H9 (cell line): ENCODE results near the gene SELENOS. TPM values are rescaled to one million over a fixed set of nuclear protein-coding genes. Genes with fewer than 3 reads are reported as not detected.

ENCODE experiments used
- DNase-seq: peaks from one replicate; pipeline ENCODE4 v3.0.0-alpha.2; 2017
- H2AFZ ChIP-seq: one replicate; pipeline ENCODE4 v1.6.1; 2013; ENCODE audit warnings: mild to moderate bottlenecking, low read length, control low read depth, moderate library complexity
- H2AK5ac ChIP-seq: 2 replicates; pipeline ENCODE4 v1.6.1; 2013; ENCODE audit warnings: low read length, control low read depth, mixed read lengths; ENCODE audit not compliant: insufficient read length
- H2BK120ac ChIP-seq: one replicate; pipeline ENCODE4 v1.6.1; 2013; ENCODE audit warnings: low read depth, mild to moderate bottlenecking, low read length, control low read depth, inconsistent platforms; ENCODE audit not compliant: poor library complexity, severe bottlenecking
- H2BK12ac ChIP-seq: 2 replicates; pipeline ENCODE4 v1.6.1; 2013; ENCODE audit warnings: low read length, control low read depth, mixed read lengths, low read depth; ENCODE audit not compliant: insufficient read length
- H2BK15ac ChIP-seq: 2 replicates; pipeline ENCODE4 v1.6.1; 2013; ENCODE audit warnings: low read depth, low read length, control low read depth
- H2BK20ac ChIP-seq: one replicate; pipeline ENCODE4 v1.6.1; 2013; ENCODE audit warnings: low read depth, mild to moderate bottlenecking, low read length, control low read depth, inconsistent platforms; ENCODE audit not compliant: poor library complexity, severe bottlenecking
- H2BK5ac ChIP-seq: 2 replicates; pipeline ENCODE4 v1.6.1; 2013; ENCODE audit warnings: low read length, control low read depth, mixed read lengths; ENCODE audit not compliant: insufficient read length
- H3K14ac ChIP-seq: 2 replicates; pipeline ENCODE4 v1.6.1; 2013; ENCODE audit warnings: low read length, control low read depth; ENCODE audit not compliant: insufficient read depth
- H3K18ac ChIP-seq: 2 replicates; pipeline ENCODE4 v1.6.1; 2013; ENCODE audit warnings: low read depth, mild to moderate bottlenecking, mixed read lengths, low read length, control low read depth; ENCODE audit not compliant: insufficient read length
- H3K23ac ChIP-seq: 2 replicates; pipeline ENCODE4 v1.6.1; 2013; ENCODE audit warnings: low read length, control low read depth, mixed read lengths, low read depth; ENCODE audit not compliant: insufficient read length
- H3K23me2 ChIP-seq: 2 replicates; pipeline ENCODE4 v1.6.1; 2013; ENCODE audit warnings: low read depth, mild to moderate bottlenecking, mixed read lengths, low read length, control low read depth; ENCODE audit not compliant: insufficient read length, poor library complexity, severe bottlenecking
- H3K27ac ChIP-seq: 2 replicates; pipeline ENCODE4 v1.5.1; 2013; ENCODE audit warnings: low read length, control low read depth, mixed read lengths, low read depth; ENCODE audit not compliant: insufficient read length
- H3K27me3 ChIP-seq: 2 replicates; pipeline ENCODE4 v1.6.1; 2013; ENCODE audit warnings: low read length, control low read depth, inconsistent platforms; ENCODE audit not compliant: insufficient read depth
- H3K4ac ChIP-seq: 2 replicates; pipeline ENCODE4 v1.6.1; 2013; ENCODE audit warnings: low read depth, mild to moderate bottlenecking, control low read depth, inconsistent platforms, low read length, moderate library complexity
- H3K4me1 ChIP-seq: 2 replicates; pipeline ENCODE4 v1.6.1; 2013; ENCODE audit warnings: low read length, control low read depth, inconsistent platforms; ENCODE audit not compliant: insufficient read depth
- H3K4me2 ChIP-seq: 2 replicates; pipeline ENCODE4 v1.6.1; 2013; ENCODE audit warnings: low read length, control low read depth, mixed read lengths; ENCODE audit not compliant: insufficient read length, insufficient read depth
- H3K56ac ChIP-seq: 2 replicates; pipeline ENCODE4 v1.6.1; 2013; ENCODE audit warnings: low read depth, mild to moderate bottlenecking, mixed read lengths, low read length, control low read depth; ENCODE audit not compliant: insufficient read length
- H3K79me1 ChIP-seq: 2 replicates; pipeline ENCODE4 v1.6.1; 2013; ENCODE audit warnings: low read depth, mild to moderate bottlenecking, moderate library complexity, low read length, control low read depth, inconsistent platforms; ENCODE audit not compliant: insufficient read depth, poor library complexity, severe bottlenecking
- H3K79me2 ChIP-seq: 2 replicates; pipeline ENCODE4 v1.6.1; 2013; ENCODE audit warnings: low read length, control low read depth, inconsistent platforms; ENCODE audit not compliant: insufficient read depth
- H3K9ac ChIP-seq: 2 replicates; pipeline ENCODE4 v1.6.1; 2013; ENCODE audit warnings: low read length, control low read depth, mixed read lengths; ENCODE audit not compliant: insufficient read length; ENCODE audit errors: extremely low read depth
- H3K9me3 ChIP-seq: one replicate; pipeline ENCODE4 v1.6.1; 2013; ENCODE audit warnings: low read depth, low read length, inconsistent platforms; ENCODE audit not compliant: control insufficient read depth
- H3T11ph ChIP-seq: one replicate; pipeline ENCODE4 v1.6.1; 2013; ENCODE audit warnings: mild to moderate bottlenecking, low read length, control low read depth, inconsistent platforms
- H4K20me1 ChIP-seq: one replicate; pipeline ENCODE4 v1.6.1; 2013; ENCODE audit not compliant: control insufficient read depth, insufficient read length, insufficient read depth
- H4K5ac ChIP-seq: 2 replicates; pipeline ENCODE4 v1.6.1; 2013; ENCODE audit warnings: low read depth, mild to moderate bottlenecking, mixed read lengths, low read length, control low read depth; ENCODE audit not compliant: insufficient read length
- H4K8ac ChIP-seq: replicated peaks from 2 replicates; pipeline ENCODE4 v1.6.1; 2013; ENCODE audit warnings: low read length, control low read depth, mixed read lengths, low read depth; ENCODE audit not compliant: insufficient read length
- H4K91ac ChIP-seq: 2 replicates; pipeline ENCODE4 v1.6.1; 2013; ENCODE audit warnings: low read depth, mild to moderate bottlenecking, moderate library complexity, mixed read lengths, low read length, control low read depth; ENCODE audit not compliant: insufficient read length
- H3K27ac Mint-ChIP-seq, 3 experiments: 2 replicates in 2 of 3; 3 replicates in 1 of 3; pipeline ENCODE4 v1.8.0; 2020 to 2021; ENCODE audit warnings: mixed read lengths in 3 of 3, mild to moderate bottlenecking in 1 of 3, moderate library complexity in 1 of 3
- H3K27me3 Mint-ChIP-seq: 2 replicates; pipeline ENCODE4 v1.8.0; 2021; ENCODE audit warnings: low read depth, mild to moderate bottlenecking, moderate library complexity, mixed read lengths
- H3K36me3 Mint-ChIP-seq, 3 experiments: 2 replicates in 2 of 3; 3 replicates in 1 of 3; pipeline ENCODE4 v1.8.0; 2020 to 2021; ENCODE audit warnings: low read depth in 3 of 3, mixed read lengths in 3 of 3; ENCODE audit not compliant: insufficient read depth in 1 of 3
- H3K4me1 Mint-ChIP-seq, 2 experiments: 2 replicates each; pipeline ENCODE4 v1.8.0; 2020; ENCODE audit warnings: mixed read lengths in 2 of 2
- H3K4me3 Mint-ChIP-seq, 2 experiments: 2 replicates in 1 of 2; 3 replicates in 1 of 2; pipeline ENCODE4 v1.8.0; 2020 to 2021; ENCODE audit warnings: mild to moderate bottlenecking in 2 of 2, mixed read lengths in 2 of 2, moderate library complexity in 1 of 2
- H3K9me3 Mint-ChIP-seq, 2 experiments: 2 replicates in 1 of 2; 3 replicates in 1 of 2; pipeline ENCODE4 v1.8.0; 2020; ENCODE audit warnings: mild to moderate bottlenecking in 2 of 2, mixed read lengths in 2 of 2, moderate library complexity in 1 of 2
- WGBS: extraction: QIAGEN DNeasy Blood & Tissue Kit; methylation state at CpG from one replicate; pipeline ENCODE4 v1.1.7; 2013; ENCODE audit warnings: missing lambda C conversion rate, low lambda C conversion rate, mixed read lengths; ENCODE audit not compliant: insufficient read length; ENCODE audit errors: extremely low coverage; 5-methylcytosine and 5-hydroxymethylcytosine counted together
- total RNA-seq: library from RNA; stranded (reverse); gene quantifications from 2 replicates; pipeline ENCODE4 v1.2.1, GENCODE V29; 2021
- TF ChIP-seq, protein P1 (sequence below): fragments of 200-600 bp; sonication (generic); conservative IDR thresholded peaks from 3 replicates; pipeline ENCODE4 v1.8.0; 2021; ENCODE audit warnings: antibody characterized with exemption, mild to moderate bottlenecking

The SELENOS gene
- total RNA-seq, 1 experiment from 2014 or later, result 57.7 TPM

DNA sequence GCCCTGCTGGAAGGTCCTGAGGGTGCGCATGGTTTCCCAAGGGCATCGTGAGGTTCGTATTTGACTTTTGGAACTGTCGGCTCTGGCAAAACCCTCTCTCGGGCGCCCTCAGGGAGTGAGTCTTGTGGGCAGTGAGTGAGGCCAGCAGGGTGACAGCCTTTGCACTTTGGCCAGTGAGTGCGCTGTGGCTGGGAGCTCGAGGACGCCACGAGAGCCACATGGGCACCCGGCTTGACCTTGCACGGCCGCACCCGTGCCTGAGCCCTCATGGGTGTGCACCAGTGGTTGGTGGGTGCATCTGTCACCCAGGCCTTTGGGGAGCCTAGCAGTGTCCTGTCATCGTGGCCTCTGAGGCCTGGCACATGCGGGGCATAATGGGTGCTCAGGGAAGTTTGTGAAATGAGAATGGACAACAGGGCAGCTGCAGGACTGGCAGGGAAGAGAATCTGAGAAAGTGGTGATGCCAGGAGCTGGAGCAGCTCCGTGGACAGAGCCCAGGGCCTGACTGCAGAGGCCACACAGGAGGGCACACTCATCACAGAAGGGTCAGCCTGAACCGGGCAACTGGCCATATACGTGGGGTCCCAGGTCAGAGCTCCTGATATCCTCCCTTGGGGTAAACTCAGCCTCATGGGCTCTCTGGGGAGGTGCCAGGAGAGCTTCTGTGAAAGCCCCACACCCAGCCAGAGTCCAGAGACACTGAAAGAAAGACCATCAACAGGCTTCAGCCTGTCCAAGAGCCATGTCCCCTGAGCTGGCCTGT, 48.2 kb upstream of the SELENOS start:
- Histone ChIP-seq H3K27ac (no peak overlapping the region), H3T11ph (no peak overlapping the region), H4K5ac (no peak overlapping the region), H3K27me3 (no peaks in the 10 kb centered on the region), H3K4ac (no peak overlapping the region), H2BK120ac (no peak overlapping the region), H2AFZ (no peak overlapping the region), H3K4me2 (no peak overlapping the region), H3K79me1 (no peaks in the 10 kb centered on the region), H3K79me2 (no peaks in the 10 kb centered on the region), H2BK5ac (no peak overlapping the region), H3K9me3 (no peaks in the 10 kb centered on the region), H3K56ac (no peak overlapping the region), H3K18ac (no peak overlapping the region), H4K91ac (no peak overlapping the region), H2BK15ac (no peak overlapping the region), H4K8ac (no peak overlapping the region), H3K4me1 (no peaks in the 10 kb centered on the region), H3K14ac (no peak overlapping the region), H3K23me2 (no peaks in the 10 kb centered on the region), H2BK12ac (no peak overlapping the region), H2BK20ac (no peak overlapping the region), H2AK5ac (no peak overlapping the region), H3K9ac (no peak overlapping the region), H3K23ac (no peak overlapping the region), H4K20me1 (no peaks in the 10 kb centered on the region)
- H3K27me3 Mint-ChIP-seq, result peaks cover 55% of the 10 kb centered on the region
- H3K4me1 Mint-ChIP-seq, result peaks cover 4 to 7% of the 10 kb centered on the region in 2 experiments
- peak overlapping the region in 1 of 3 experiments; percentile 29; a peak in 2 of 7 replicates for H3K27ac Mint-ChIP-seq
- H3K4me3 Mint-ChIP-seq, result no peak overlapping the region
- no peaks in the 10 kb centered on the region; a peak in 1 of 7 replicates for H3K36me3 Mint-ChIP-seq
- peak; percentile 18 for DNase-seq
- TF ChIP-seq, protein P1, sequence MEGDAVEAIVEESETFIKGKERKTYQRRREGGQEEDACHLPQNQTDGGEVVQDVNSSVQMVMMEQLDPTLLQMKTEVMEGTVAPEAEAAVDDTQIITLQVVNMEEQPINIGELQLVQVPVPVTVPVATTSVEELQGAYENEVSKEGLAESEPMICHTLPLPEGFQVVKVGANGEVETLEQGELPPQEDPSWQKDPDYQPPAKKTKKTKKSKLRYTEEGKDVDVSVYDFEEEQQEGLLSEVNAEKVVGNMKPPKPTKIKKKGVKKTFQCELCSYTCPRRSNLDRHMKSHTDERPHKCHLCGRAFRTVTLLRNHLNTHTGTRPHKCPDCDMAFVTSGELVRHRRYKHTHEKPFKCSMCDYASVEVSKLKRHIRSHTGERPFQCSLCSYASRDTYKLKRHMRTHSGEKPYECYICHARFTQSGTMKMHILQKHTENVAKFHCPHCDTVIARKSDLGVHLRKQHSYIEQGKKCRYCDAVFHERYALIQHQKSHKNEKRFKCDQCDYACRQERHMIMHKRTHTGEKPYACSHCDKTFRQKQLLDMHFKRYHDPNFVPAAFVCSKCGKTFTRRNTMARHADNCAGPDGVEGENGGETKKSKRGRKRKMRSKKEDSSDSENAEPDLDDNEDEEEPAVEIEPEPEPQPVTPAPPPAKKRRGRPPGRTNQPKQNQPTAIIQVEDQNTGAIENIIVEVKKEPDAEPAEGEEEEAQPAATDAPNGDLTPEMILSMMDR, result no peak
- no CpG with 5 or more reads among the region's 19 CpGs for WGBS
- no peaks in the 10 kb centered on the region for H3K9me3 Mint-ChIP-seq
